ENCODE data around the gene COL8A2.

The COL8A2 gene

GRCh38 chr1:36125129-36125991 is at the start of gene COL8A2:
TSS of gene COL8A2 (minus strand) at chr1:36125222. CDS start at chr1:36100242, 24,980 bp downstream.
- H3K4me3 Mint-ChIP-seq: peak within 1 kb of the TSS; percentile 44

GRCh38 chr1:36174713-36175112 is 49.7 kb upstream of the COL8A2 start:
- H3K36me3 Mint-ChIP-seq (ENCODE audit: low read depth): peaks cover 45% of the 10 kb centered on the region
- no peak overlapping the region for H3K27ac Mint-ChIP-seq
- no peaks in the 10 kb centered on the region for H3K9me3 Mint-ChIP-seq
- H3K4me3 Mint-ChIP-seq: no peak overlapping the region
- DNase-seq (ENCODE audit: low spot score): no peak
- H3K4me1 Mint-ChIP-seq (ENCODE audit: low read depth): peaks cover 5% of the 10 kb centered on the region
- no peaks in the 10 kb centered on the region for H3K27me3 Mint-ChIP-seq (ENCODE audit: low read depth)

More at GRCh38 chr1:36125129-36125991, at the start of gene COL8A2:
- Mint-ChIP-seq H3K36me3 (ENCODE audit: low read depth) (no peaks in the 10 kb centered on the region), H3K27ac (no peak within 1 kb of the TSS), H3K4me1 (ENCODE audit: low read depth) (peaks cover 14% of the 10 kb centered on the region), H3K27me3 (ENCODE audit: low read depth) (peaks cover 41% of the 10 kb centered on the region), H3K9me3 (no peaks in the 10 kb centered on the region)
- no peak for DNase-seq (ENCODE audit: low spot score)

GRCh38 chr1:36172983-36173382 is 48.0 kb upstream of the COL8A2 start:
- Mint-ChIP-seq H3K9me3 (no peaks in the 10 kb centered on the region), H3K36me3 (ENCODE audit: low read depth) (peaks cover 44% of the 10 kb centered on the region), H3K27me3 (ENCODE audit: low read depth) (no peaks in the 10 kb centered on the region), H3K4me3 (no peak overlapping the region), H3K27ac (peak overlapping the region; percentile 7), H3K4me1 (ENCODE audit: low read depth) (peaks cover 5% of the 10 kb centered on the region)
- no peak for DNase-seq (ENCODE audit: low spot score)

GRCh38 chr1:36172017-36172747 is 47.2 kb upstream of the COL8A2 start:
- no peaks in the 10 kb centered on the region for H3K27me3 Mint-ChIP-seq (ENCODE audit: low read depth)
- H3K4me3 Mint-ChIP-seq: no peak overlapping the region
- peaks cover 44% of the 10 kb centered on the region for H3K36me3 Mint-ChIP-seq (ENCODE audit: low read depth)
- H3K4me1 Mint-ChIP-seq (ENCODE audit: low read depth): peaks cover 6% of the 10 kb centered on the region
- DNase-seq (ENCODE audit: low spot score): no peak
- no peak overlapping the region for H3K27ac Mint-ChIP-seq
- no peaks in the 10 kb centered on the region for H3K9me3 Mint-ChIP-seq

- Mint-ChIP-seq H3K4me1 (ENCODE audit: low read depth) (peaks cover 17% of the 10 kb centered on the region), H3K9me3 (no peaks in the 10 kb centered on the region), H3K36me3 (ENCODE audit: low read depth) (peaks cover 52% of the 10 kb centered on the region), H3K4me3 (no peak overlapping the region), H3K27me3 (ENCODE audit: low read depth) (no peaks in the 10 kb centered on the region), H3K27ac (peak overlapping the region; percentile 57)
- DNase-seq (ENCODE audit: low spot score): no peak
Observed at GRCh38 chr1:36170643-36171412, 45.8 kb upstream of the COL8A2 start.

- no peaks in the 10 kb centered on the region for H3K9me3 Mint-ChIP-seq
- peaks cover 23% of the 10 kb centered on the region for H3K4me1 Mint-ChIP-seq (ENCODE audit: low read depth)
- no peak overlapping the region for H3K27ac Mint-ChIP-seq
- peaks cover 47% of the 10 kb centered on the region for H3K36me3 Mint-ChIP-seq (ENCODE audit: low read depth)
- no peaks in the 10 kb centered on the region for H3K27me3 Mint-ChIP-seq (ENCODE audit: low read depth)
- no peak for DNase-seq (ENCODE audit: low spot score)
- H3K4me3 Mint-ChIP-seq: no peak overlapping the region
Observed at GRCh38 chr1:36168514-36168913, 43.5 kb upstream of the COL8A2 start.

GRCh38 chr1:36166938-36167905 is 42.2 kb upstream of the COL8A2 start:
- Mint-ChIP-seq H3K4me1 (ENCODE audit: low read depth) (peaks cover 34% of the 10 kb centered on the region), H3K27me3 (ENCODE audit: low read depth) (no peaks in the 10 kb centered on the region), H3K4me3 (no peak overlapping the region), H3K36me3 (ENCODE audit: low read depth) (peaks cover 45% of the 10 kb centered on the region), H3K9me3 (no peaks in the 10 kb centered on the region), H3K27ac (peak overlapping the region; percentile 49)
- no peak for DNase-seq (ENCODE audit: low spot score)

GRCh38 chr1:36166136-36166535 is 41.1 kb upstream of the COL8A2 start:
- H3K4me3 Mint-ChIP-seq: no peak overlapping the region
- peaks cover 44% of the 10 kb centered on the region for H3K4me1 Mint-ChIP-seq (ENCODE audit: low read depth)
- H3K27me3 Mint-ChIP-seq (ENCODE audit: low read depth): no peaks in the 10 kb centered on the region
- H3K9me3 Mint-ChIP-seq: no peaks in the 10 kb centered on the region
- H3K36me3 Mint-ChIP-seq (ENCODE audit: low read depth): peaks cover 48% of the 10 kb centered on the region
- DNase-seq (ENCODE audit: low spot score): no peak
- peak overlapping the region; percentile 53 for H3K27ac Mint-ChIP-seq

- Mint-ChIP-seq H3K36me3 (ENCODE audit: low read depth) (peaks cover 48% of the 10 kb centered on the region), H3K4me3 (no peak overlapping the region), H3K9me3 (no peaks in the 10 kb centered on the region), H3K4me1 (ENCODE audit: low read depth) (peaks cover 52% of the 10 kb centered on the region), H3K27me3 (ENCODE audit: low read depth) (no peaks in the 10 kb centered on the region), H3K27ac (no peak overlapping the region)
- no peak for DNase-seq (ENCODE audit: low spot score)
Observed at GRCh38 chr1:36165145-36165544, 40.1 kb upstream of the COL8A2 start.

- peaks cover 57% of the 10 kb centered on the region for H3K4me1 Mint-ChIP-seq (ENCODE audit: low read depth)
- H3K27me3 Mint-ChIP-seq (ENCODE audit: low read depth): no peaks in the 10 kb centered on the region
- DNase-seq (ENCODE audit: low spot score): no peak
- H3K27ac Mint-ChIP-seq: peak overlapping the region; percentile 11
- no peaks in the 10 kb centered on the region for H3K9me3 Mint-ChIP-seq
- no peak overlapping the region for H3K4me3 Mint-ChIP-seq
- peaks cover 51% of the 10 kb centered on the region for H3K36me3 Mint-ChIP-seq (ENCODE audit: low read depth)
Observed at GRCh38 chr1:36164361-36164760, 39.3 kb upstream of the COL8A2 start.

GRCh38 chr1:36163426-36163825 is 38.4 kb upstream of the COL8A2 start:
- Mint-ChIP-seq H3K9me3 (no peaks in the 10 kb centered on the region), H3K27ac (peak overlapping the region; percentile 93), H3K27me3 (ENCODE audit: low read depth) (no peaks in the 10 kb centered on the region), H3K4me3 (peak overlapping the region; percentile 61), H3K4me1 (ENCODE audit: low read depth) (peaks cover 62% of the 10 kb centered on the region), H3K36me3 (ENCODE audit: low read depth) (peaks cover 55% of the 10 kb centered on the region)
- DNase-seq (ENCODE audit: low spot score): no peak

- Mint-ChIP-seq H3K27me3 (ENCODE audit: low read depth) (no peaks in the 10 kb centered on the region), H3K27ac (peak overlapping the region; percentile 93), H3K4me3 (peak overlapping the region; percentile 83), H3K36me3 (ENCODE audit: low read depth) (peaks cover 59% of the 10 kb centered on the region), H3K9me3 (no peaks in the 10 kb centered on the region), H3K4me1 (ENCODE audit: low read depth) (peaks cover 68% of the 10 kb centered on the region)
- DNase-seq (ENCODE audit: low spot score): no peak
Observed at GRCh38 chr1:36162680-36163239, 37.7 kb upstream of the COL8A2 start.
